Measurements from ENCODE around the gene LRRC56. TPM values are rescaled to one million over a fixed set of nuclear protein-coding genes. Genes with fewer than 3 reads are reported as not detected.

The LRRC56 gene
- total RNA-seq, 1 donor from 2014 or later = 7.6 TPM

DNA sequence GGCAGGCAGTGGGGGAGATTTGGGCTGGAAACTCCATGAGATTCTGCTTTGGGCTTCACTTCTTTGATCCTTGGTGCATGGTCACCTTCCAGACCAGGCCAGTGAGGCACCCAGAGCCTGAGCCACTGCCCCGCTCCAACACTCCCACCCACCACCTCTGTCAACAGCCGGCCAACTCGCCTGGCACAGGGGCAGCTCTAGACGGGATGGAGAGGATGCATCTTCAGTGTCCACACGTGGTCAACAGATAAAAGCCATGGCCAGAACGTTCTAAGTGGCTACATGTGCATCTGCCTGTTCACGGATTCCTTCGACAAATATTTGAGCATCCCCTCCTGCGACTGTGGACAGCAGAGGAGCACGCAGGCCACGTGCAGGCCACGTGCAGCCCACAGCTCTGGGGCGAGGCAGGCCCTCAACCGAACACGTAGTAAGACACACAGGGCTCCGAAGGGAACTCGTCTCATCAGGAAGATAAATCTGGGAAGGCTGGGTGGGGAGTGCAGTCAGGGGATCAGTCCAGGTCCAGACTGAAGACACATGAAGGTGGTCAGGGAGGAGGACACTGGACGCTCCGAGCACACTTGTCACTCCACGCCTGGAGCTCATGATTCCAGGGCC lies 1.2 kb downstream of the LRRC56 start:
- peak; percentile 45 for DNase-seq
- H3K27me3 ChIP-seq (ENCODE audit: low read depth) = peaks cover 4% of the 10 kb centered on the region
- H3K27ac ChIP-seq = no peak overlapping the region
- no peaks in the 10 kb centered on the region for H3K9me3 ChIP-seq
- no peak for TF ChIP-seq CTCF (IDR thresholded peaks at IDR 0.05)
- peaks cover 32% of the 10 kb centered on the region for H3K4me1 ChIP-seq
- no peak overlapping the region for H3K4me3 ChIP-seq
- H3K36me3 ChIP-seq = peaks cover 7% of the 10 kb centered on the region
- ATAC-seq = no peak
- intact Hi-C loops (cut with DNase I) = no loop called here

- Histone ChIP-seq H3K4me3 (no peak overlapping the region), H3K4me1 (peaks cover 21% of the 10 kb centered on the region), H3K27ac (no peak overlapping the region), H3K36me3 (no peaks in the 10 kb centered on the region), H3K27me3 (ENCODE audit: low read depth) (peaks cover 4% of the 10 kb centered on the region), H3K9me3 (no peaks in the 10 kb centered on the region)
- DNase-seq (no peak), ATAC-seq (no peak)
- intact Hi-C loops (cut with DNase I) = no loop called here
- no peak for TF ChIP-seq CTCF (IDR thresholded peaks at IDR 0.05)
These were observed 2.7 kb downstream of the LRRC56 start for GRCh38 chr11:539971-540481.

DNA sequence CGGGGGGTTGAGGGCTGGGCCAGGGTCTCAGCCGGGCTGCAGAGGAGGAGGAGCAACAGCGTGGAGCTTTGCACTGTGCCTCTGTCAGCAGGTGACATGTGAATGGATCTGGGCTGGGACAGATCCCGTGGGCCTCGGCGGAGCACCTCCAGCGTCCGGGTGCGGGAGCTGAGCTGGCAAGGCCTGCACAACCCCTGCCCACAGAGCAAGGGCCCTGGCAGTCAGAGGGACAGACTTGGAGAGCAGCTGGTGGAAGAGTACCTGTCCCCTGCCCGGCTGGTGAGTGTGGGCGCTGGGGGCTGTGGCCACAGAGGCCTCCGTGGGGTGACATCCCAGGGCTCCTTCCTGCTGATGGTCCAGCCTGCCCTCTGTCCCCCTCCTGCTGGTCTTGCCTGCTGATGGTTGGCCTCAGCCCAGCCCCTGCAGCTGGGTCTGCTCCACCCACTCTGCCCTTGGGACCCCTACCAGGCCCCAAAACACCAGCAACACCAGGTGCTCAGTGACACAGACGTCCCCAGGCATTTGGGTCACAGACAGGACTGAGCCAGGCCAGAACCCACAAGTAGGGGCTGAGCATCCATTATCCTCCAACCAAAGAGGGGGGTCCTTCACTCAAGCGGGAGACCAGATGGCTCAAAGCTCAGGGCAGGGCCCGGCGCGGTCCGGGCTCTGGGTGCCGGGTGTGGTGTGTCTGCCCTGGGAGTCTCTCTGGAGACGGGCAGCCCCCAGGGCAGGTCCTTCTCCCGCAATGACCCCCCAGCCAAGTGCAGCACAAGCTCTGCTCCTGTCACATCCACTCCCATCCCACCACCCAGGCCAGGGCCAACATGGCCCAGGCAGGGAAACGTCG lies 3.5 kb downstream of the LRRC56 start:
- H3K27me3 ChIP-seq (ENCODE audit: low read depth) = peaks cover 4% of the 10 kb centered on the region
- H3K4me1 ChIP-seq = peaks cover 21% of the 10 kb centered on the region
- H3K9me3 ChIP-seq = no peaks in the 10 kb centered on the region
- no peaks in the 10 kb centered on the region for H3K36me3 ChIP-seq
- DNase-seq = peak; percentile 37
- no peak overlapping the region for H3K4me3 ChIP-seq
- no peak for ATAC-seq
- H3K27ac ChIP-seq = no peak overlapping the region
- TF ChIP-seq CTCF (IDR thresholded peaks at IDR 0.05) = no peak
- intact Hi-C loops (cut with DNase I) = no loop called here

GRCh38 chr11:541433-541885 lies 4.1 kb downstream of the LRRC56 start:
- H3K36me3 ChIP-seq = no peaks in the 10 kb centered on the region
- no peak overlapping the region for H3K4me3 ChIP-seq
- peaks cover 16% of the 10 kb centered on the region for H3K4me1 ChIP-seq
- no peak for ATAC-seq
- no peaks in the 10 kb centered on the region for H3K9me3 ChIP-seq
- no peak overlapping the region for H3K27ac ChIP-seq
- TF ChIP-seq CTCF (IDR thresholded peaks at IDR 0.05) = no peak
- intact Hi-C loops (cut with DNase I) = no loop called here
- H3K27me3 ChIP-seq (ENCODE audit: low read depth) = peaks cover 4% of the 10 kb centered on the region
- DNase-seq = peak; percentile 40

- Histone ChIP-seq H3K27ac (no peak overlapping the region), H3K4me1 (no peaks in the 10 kb centered on the region), H3K4me3 (no peak overlapping the region), H3K9me3 (no peaks in the 10 kb centered on the region), H3K27me3 (ENCODE audit: low read depth) (no peaks in the 10 kb centered on the region), H3K36me3 (no peaks in the 10 kb centered on the region)
- DNase-seq = no peak
- intact Hi-C loops (cut with DNase I) = no loop called here
- no peak for TF ChIP-seq CTCF (IDR thresholded peaks at IDR 0.05)
- ATAC-seq = peak in 1 of 2 donors; percentile 2
These were observed 7.5 kb downstream of the LRRC56 start for GRCh38 chr11:544817-545166.
